Activated B cell treated with CpG ODN at 0.5 μM for 24 hours (primary cell): Measurements from ENCODE around the gene TMBIM1. TPM values are rescaled to one million over a fixed set of nuclear protein-coding genes. Genes with fewer than 3 reads are reported as not detected.

Source experiments
- ATAC-seq: fragments of 200-7000 bp; cut with Tn5 transposase; one replicate; pipeline ENCODE4 v1.10.0; 2021; ENCODE audit warnings: low read depth, mild to moderate bottlenecking, moderate library complexity
- CTCF ChIA-PET: fragments of 350-600 bp; sonication (Branson Sonifier 250); formaldehyde crosslinking; loops from one replicate; lab custom pipeline; 2021; ENCODE audit warnings: antibody characterized with exemption; lab: Charles Lee
- POLR2A ChIA-PET: fragments of 350-600 bp; sonication (Branson Sonifier 250); formaldehyde crosslinking; loops from one replicate; lab custom pipeline; 2021; ENCODE audit warnings: antibody characterized with exemption; lab: Charles Lee
- DNase-seq: peaks from one replicate; pipeline ENCODE4 v3.0.0; 2022
- H3K27ac Mint-ChIP-seq: one replicate; pipeline ENCODE4 v1.8.0; 2020; ENCODE audit warnings: mixed read lengths
- H3K27me3 Mint-ChIP-seq: one replicate; pipeline ENCODE4 v1.8.0; 2021; ENCODE audit warnings: mixed read lengths
- H3K36me3 Mint-ChIP-seq: one replicate; pipeline ENCODE4 v1.8.0; 2021; ENCODE audit warnings: low read depth, mixed read lengths
- H3K4me1 Mint-ChIP-seq: one replicate; pipeline ENCODE4 v1.8.0; 2021; ENCODE audit warnings: mixed read lengths
- H3K4me3 Mint-ChIP-seq: one replicate; pipeline ENCODE4 v1.8.0; 2020; ENCODE audit warnings: mild to moderate bottlenecking, mixed read lengths
- H3K9me3 Mint-ChIP-seq: one replicate; pipeline ENCODE4 v1.8.0; 2020; ENCODE audit warnings: mixed read lengths
- intact Hi-C: fragments of 100-400 bp; cut with micrococcal nuclease; formaldehyde crosslinking; loops from one replicate; pipeline ENCODE4 v1.15.1; 2024
- total RNA-seq: library from RNA; stranded (reverse); gene quantifications from 2 replicates; pipeline ENCODE4 v1.2.3, GENCODE V29; 2022
- TF ChIP-seq, protein P1 (sequence below): fragments of 200-600 bp; IDR thresholded peaks from one replicate; pipeline ENCODE4 v1.8.0; 2022; ENCODE audit warnings: antibody characterized with exemption, mild to moderate bottlenecking

TMBIM1 gene
- total RNA-seq, 1 donor from 2014 or later: 45.0 TPM

DNA sequence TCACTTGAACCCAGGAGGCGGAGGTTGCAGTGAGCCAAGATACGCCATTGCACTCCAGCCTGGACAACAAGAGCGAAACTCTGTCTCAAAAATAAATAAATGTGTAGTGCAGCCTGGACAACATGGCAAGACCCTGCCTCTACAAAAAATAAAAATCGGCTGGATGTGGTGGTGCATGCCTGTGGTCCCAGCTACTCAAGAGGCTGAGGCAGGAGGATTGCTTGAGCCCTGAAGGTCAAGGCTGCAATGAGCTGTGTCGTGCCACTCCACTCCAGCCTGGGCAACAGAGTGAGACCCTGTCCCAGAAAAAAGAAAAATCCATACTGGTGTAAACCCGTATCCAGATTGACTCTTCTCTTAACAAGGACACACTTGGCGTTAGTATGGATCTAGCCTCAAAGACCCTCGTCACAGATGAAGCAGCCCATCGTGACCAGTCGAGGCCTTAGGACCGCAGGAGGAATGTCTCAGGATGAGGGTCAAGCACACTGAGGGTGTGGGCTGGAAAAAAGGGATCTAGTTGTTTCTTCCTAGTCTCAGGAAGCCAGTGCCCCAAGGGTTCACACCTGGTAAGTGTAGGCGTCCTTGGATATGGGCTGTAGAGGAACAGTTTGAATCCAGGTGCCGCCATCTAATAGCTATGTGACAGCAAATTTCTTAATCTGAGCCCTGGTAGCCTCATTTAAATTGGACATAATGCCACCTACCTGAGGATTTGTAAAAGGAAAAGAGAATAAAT is 35.5 kb downstream of the TMBIM1 start:
- Mint-ChIP-seq H3K36me3 (peaks cover 50% of the 10 kb centered on the region), H3K4me1 (peaks cover 64% of the 10 kb centered on the region), H3K27ac (peak overlapping the region; percentile 92), H3K4me3 (peak overlapping the region; percentile 73), H3K27me3 (no peaks in the 10 kb centered on the region), H3K9me3 (no peaks in the 10 kb centered on the region)
- ChIA-PET CTCF (interaction anchor here (0.6 to 3.6 kb wide), 16 partner anchors 11 to 291 kb away, joined by 3 to 29 read pairs (median 4); partner anchors contain the start of genes AAMP, ARPC2, CXCR1 and PNKD), POLR2A (interaction anchor here (0.6 to 8.4 kb wide), 12 partner anchors 10 to 1188 kb away, joined by 3 to 94 read pairs (median 4); partner anchors contain the start of genes AAMP, ARPC2 and PNKD)
- ATAC-seq: no peak
- DNase-seq: no peak
- TF ChIP-seq, protein P1, sequence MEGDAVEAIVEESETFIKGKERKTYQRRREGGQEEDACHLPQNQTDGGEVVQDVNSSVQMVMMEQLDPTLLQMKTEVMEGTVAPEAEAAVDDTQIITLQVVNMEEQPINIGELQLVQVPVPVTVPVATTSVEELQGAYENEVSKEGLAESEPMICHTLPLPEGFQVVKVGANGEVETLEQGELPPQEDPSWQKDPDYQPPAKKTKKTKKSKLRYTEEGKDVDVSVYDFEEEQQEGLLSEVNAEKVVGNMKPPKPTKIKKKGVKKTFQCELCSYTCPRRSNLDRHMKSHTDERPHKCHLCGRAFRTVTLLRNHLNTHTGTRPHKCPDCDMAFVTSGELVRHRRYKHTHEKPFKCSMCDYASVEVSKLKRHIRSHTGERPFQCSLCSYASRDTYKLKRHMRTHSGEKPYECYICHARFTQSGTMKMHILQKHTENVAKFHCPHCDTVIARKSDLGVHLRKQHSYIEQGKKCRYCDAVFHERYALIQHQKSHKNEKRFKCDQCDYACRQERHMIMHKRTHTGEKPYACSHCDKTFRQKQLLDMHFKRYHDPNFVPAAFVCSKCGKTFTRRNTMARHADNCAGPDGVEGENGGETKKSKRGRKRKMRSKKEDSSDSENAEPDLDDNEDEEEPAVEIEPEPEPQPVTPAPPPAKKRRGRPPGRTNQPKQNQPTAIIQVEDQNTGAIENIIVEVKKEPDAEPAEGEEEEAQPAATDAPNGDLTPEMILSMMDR: no peak
- intact Hi-C loops: loop anchor here (1.0 kb wide), 9 partner anchors 14 to 312 kb away; partner anchors contain the start of genes AAMP, ARPC2, CNOT9 and PNKD

DNA sequence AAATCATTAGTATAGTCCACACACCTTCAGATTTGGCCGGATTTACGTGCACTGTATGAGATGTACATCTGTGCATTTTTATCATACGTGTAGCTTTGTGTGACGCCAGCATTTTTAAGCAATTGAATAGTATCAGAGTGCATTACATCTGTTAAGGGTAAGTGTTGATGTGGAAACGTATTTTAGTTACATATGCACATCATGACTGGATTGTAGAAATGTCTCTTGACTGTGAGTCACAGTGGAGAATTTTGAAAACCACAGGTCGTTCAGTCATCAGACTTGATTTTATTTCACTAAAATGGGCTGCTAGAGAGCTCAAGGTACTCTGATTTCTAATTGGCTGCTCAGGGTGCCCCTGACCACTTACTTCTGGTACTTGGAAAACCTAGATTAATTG is 36.9 kb downstream of the TMBIM1 start:
- no peak overlapping the region for H3K4me3 Mint-ChIP-seq
- peak overlapping the region; percentile 92 for H3K27ac Mint-ChIP-seq
- intact Hi-C loops: no loop called here
- CTCF ChIA-PET: interaction anchor here (0.9 kb wide), 1 partner anchor 18 kb away, joined by 3 read pairs; no protein-coding TSS in a partner anchor
- POLR2A ChIA-PET: interaction anchor here (3.5 to 8.4 kb wide), 2 partner anchors 26 to 37 kb away, joined by 31 to 94 read pairs; partner anchors contain the start of gene ARPC2
- H3K9me3 Mint-ChIP-seq: no peaks in the 10 kb centered on the region
- DNase-seq: no peak
- H3K27me3 Mint-ChIP-seq: no peaks in the 10 kb centered on the region
- peaks cover 51% of the 10 kb centered on the region for H3K4me1 Mint-ChIP-seq
- H3K36me3 Mint-ChIP-seq: peaks cover 64% of the 10 kb centered on the region
- no peak for ATAC-seq
- TF ChIP-seq, protein P1: no peak

DNA sequence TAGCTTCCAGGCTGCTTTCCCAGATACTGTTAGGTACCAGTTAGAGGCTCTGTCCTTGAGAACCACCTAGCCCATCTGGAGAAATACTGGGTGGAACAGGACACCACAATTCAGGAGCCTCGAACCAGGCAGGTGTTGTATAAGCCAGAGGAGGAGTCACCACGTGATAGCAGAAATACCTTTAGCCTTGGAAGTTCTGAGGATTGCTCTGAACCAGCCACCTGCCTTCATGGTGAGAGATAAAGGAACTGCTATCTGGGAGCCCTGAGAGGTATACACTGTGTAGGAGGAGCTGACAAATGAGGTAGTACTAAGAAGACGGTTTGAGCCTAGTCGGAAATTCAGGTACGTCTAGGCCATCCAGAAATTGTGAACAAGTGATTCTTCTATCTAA is 39.1 kb downstream of the TMBIM1 start:
- ChIA-PET POLR2A (interaction anchor here (0.7 kb wide), 3 partner anchors 22 to 34 kb away, joined by 3 to 6 read pairs (median 4); no protein-coding TSS in a partner anchor), CTCF (interaction anchor here (1.0 to 1.5 kb wide), 3 partner anchors 18 to 85 kb away, joined by 3 to 5 read pairs (median 4); no protein-coding TSS in a partner anchor)
- Mint-ChIP-seq H3K27ac (no peak overlapping the region), H3K36me3 (peaks cover 84% of the 10 kb centered on the region), H3K27me3 (no peaks in the 10 kb centered on the region), H3K9me3 (no peaks in the 10 kb centered on the region), H3K4me3 (no peak overlapping the region), H3K4me1 (peaks cover 30% of the 10 kb centered on the region)
- TF ChIP-seq, protein P1: no peak
- DNase-seq (no peak), ATAC-seq (no peak)
- intact Hi-C loops: no loop called here

DNA sequence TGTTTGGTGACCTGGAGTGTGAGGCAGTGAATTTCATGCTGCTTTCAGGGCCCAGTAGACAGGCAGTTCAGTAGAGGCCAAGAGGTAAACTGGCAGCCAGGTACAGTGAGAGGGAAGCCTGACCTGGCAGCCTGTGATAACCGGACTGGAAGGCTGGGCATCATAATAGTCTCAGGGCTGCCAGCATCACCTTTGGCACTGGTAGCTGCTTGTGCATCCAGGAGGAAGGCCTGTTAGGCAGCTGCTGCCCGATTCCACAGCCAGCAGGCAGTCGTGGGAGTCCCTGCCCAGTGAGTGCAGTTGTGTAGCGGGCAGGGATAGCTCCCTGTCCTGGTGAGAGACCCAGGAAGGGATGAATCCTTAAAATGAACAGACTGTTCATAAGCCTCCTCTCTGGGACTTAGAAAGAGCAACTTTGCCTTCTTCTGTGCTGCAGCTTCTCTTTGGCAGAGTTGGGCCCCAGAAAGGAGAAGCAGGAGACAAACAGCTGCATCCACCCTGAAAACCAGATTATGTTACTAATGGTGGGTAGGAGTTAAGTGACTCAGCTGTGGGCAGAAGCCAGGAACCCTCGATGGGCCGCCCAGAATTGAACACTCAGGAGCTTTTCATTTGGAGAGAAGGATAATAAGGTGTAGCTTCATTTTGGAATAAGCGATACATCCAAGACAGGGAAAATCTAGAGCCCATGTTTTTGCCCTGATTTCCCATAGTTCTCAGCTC is 39.6 kb downstream of the TMBIM1 start:
- ChIA-PET CTCF (interaction anchor here (1.0 to 1.5 kb wide), 3 partner anchors 19 to 84 kb away, joined by 3 to 5 read pairs (median 4); no protein-coding TSS in a partner anchor), POLR2A (interaction anchor here (0.5 to 1.0 kb wide), 2 partner anchors 15 to 34 kb away, joined by 3 to 4 read pairs; no protein-coding TSS in a partner anchor)
- no peaks in the 10 kb centered on the region for H3K27me3 Mint-ChIP-seq
- H3K9me3 Mint-ChIP-seq: no peaks in the 10 kb centered on the region
- TF ChIP-seq, protein P1: no peak
- intact Hi-C loops: no loop called here
- peaks cover 27% of the 10 kb centered on the region for H3K4me1 Mint-ChIP-seq
- no peak overlapping the region for H3K27ac Mint-ChIP-seq
- DNase-seq (no peak), ATAC-seq (no peak)
- no peak overlapping the region for H3K4me3 Mint-ChIP-seq
- peaks cover 88% of the 10 kb centered on the region for H3K36me3 Mint-ChIP-seq
